VCaP (cell line): ENCODE results near the gene CELF5.
"Not testable (repeated sequence)": the region's sequence is repeated elsewhere in the genome, so short reads cannot be mapped to it uniquely, and the experiment has no call there.

ENCODE experiments used
- H3K27ac ChIP-seq: fragments of 450-650 bp; 2 replicates; pipeline ENCODE4 v1.5.1; 2017
- CTCF ChIP-seq: fragments of 450-650 bp; conservative IDR thresholded peaks from 2 replicates; pipeline ENCODE4 v1.5.1; 2017; ENCODE audit warnings: mild to moderate bottlenecking, moderate library complexity

CELF5 gene

GRCh38 chr19:3188627-3189596 lies 35.5 kb upstream of the CELF5 start:
- TF ChIP-seq CTCF: no peak

GRCh38 chr19:3189702-3190469 lies 34.6 kb upstream of the CELF5 start:
- H3K27ac ChIP-seq: no peak overlapping the region
- TF ChIP-seq CTCF: no peak

More at GRCh38 chr19:3188627-3189596, 35.5 kb upstream of the CELF5 start:
- H3K27ac ChIP-seq: no peak overlapping the region

- H3K27ac ChIP-seq: no peak overlapping the region
- TF ChIP-seq CTCF: no peak
Observed at GRCh38 chr19:3190470-3190770, 34.0 kb upstream of the CELF5 start.

GRCh38 chr19:3190921-3191805 lies 33.3 kb upstream of the CELF5 start:
- no peak for TF ChIP-seq CTCF
- H3K27ac ChIP-seq: no peak overlapping the region

GRCh38 chr19:3191806-3192104 lies 32.7 kb upstream of the CELF5 start:
- H3K27ac ChIP-seq: not testable (repeated sequence)

- H3K27ac ChIP-seq: no peak overlapping the region
Observed at GRCh38 chr19:3192228-3192635, 32.2 kb upstream of the CELF5 start.

GRCh38 chr19:3192684-3193083 lies 31.8 kb upstream of the CELF5 start:
- no peak for TF ChIP-seq CTCF
- H3K27ac ChIP-seq: no peak overlapping the region

More at GRCh38 chr19:3192228-3192635, 32.2 kb upstream of the CELF5 start:
- TF ChIP-seq CTCF: no peak
